Activated CD4-positive, alpha-beta T cell treated with anti-CD3 and anti-CD28 coated beads for 36 hours (primary cell): ENCODE measurements around the gene CCDC57. TPM values are rescaled to one million over a fixed set of nuclear protein-coding genes. Genes with fewer than 3 reads are reported as not detected.

Experiments
- ATAC-seq: fragments of 200-7000 bp; cut with Tn5 transposase; one replicate; pipeline ENCODE4 v1.10.0; 2021; ENCODE audit warnings: mild to moderate bottlenecking, moderate library complexity
- CTCF ChIA-PET: fragments of 350-600 bp; sonication (Branson Sonifier 250); formaldehyde crosslinking; loops from one replicate; lab custom pipeline; 2021; ENCODE audit warnings: antibody characterized with exemption; lab: Charles Lee
- POLR2A ChIA-PET: fragments of 350-600 bp; sonication (Branson Sonifier 250); formaldehyde crosslinking; loops from one replicate; lab custom pipeline; 2021; ENCODE audit warnings: antibody characterized with exemption, inconsistent platforms; lab: Charles Lee
- DNase-seq: peaks from one replicate; pipeline ENCODE4 v3.0.0-alpha.2; 2020
- H3K27ac Mint-ChIP-seq: one replicate; pipeline ENCODE4 v1.8.0; 2021; ENCODE audit warnings: mixed read lengths
- H3K27me3 Mint-ChIP-seq: one replicate; pipeline ENCODE4 v1.8.0; 2021; ENCODE audit warnings: mixed read lengths
- H3K36me3 Mint-ChIP-seq: one replicate; pipeline ENCODE4 v1.8.0; 2021; ENCODE audit warnings: low read depth, mixed read lengths
- H3K4me1 Mint-ChIP-seq: one replicate; pipeline ENCODE4 v1.8.0; 2021; ENCODE audit warnings: mixed read lengths
- H3K4me3 Mint-ChIP-seq: one replicate; pipeline ENCODE4 v1.8.0; 2021; ENCODE audit warnings: mild to moderate bottlenecking, moderate library complexity, mixed read lengths
- H3K9me3 Mint-ChIP-seq: one replicate; pipeline ENCODE4 v1.8.0; 2021; ENCODE audit warnings: low read depth, mixed read lengths
- intact Hi-C, 2 experiments: fragments of 100-400 bp; cut with DNase I in 1 of 2; cut with micrococcal nuclease in 1 of 2; formaldehyde crosslinking; loops; one replicate each; pipeline versions ENCODE4 v1.14.2 to v1.15.1; 2022 to 2024; cut with DNase I, micrococcal nuclease
- total RNA-seq, 2 experiments: library from RNA; stranded (reverse); gene quantifications; one replicate each; pipeline ENCODE4 v1.2.3, GENCODE V29; 2021

The CCDC57 gene
- total RNA-seq, 2 experiments from 2014 or later, result 41.6 to 43.8 TPM

DNA sequence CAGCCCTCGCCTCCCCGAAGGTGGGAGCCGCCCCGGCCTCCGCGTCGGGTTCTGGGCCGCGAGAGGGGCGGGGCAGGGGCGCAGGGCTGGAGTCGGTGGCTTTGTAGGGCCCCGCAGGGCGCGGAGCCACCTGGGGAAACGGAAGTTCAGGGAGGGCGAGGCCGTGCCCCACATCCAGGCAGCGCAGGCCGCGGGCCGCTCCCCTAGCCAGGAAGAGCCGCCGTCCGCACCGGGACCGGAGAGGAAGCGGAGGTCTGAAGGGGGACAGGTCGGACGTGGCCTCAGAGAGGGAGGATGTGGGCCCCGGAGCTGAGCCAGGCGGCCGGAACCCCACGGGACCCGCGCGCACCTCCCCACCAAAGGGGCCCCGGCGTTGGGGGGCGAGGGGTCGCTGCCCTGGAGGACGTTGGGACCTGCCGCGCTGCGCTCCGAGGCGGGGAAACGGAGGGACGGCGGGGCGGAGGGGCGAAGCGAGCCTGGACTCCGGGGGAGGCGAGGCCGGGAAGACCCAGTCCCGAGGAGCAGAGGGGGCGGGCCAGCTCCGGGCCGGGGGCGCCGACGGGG is 15.7 kb upstream of the CCDC57 start:
- H3K36me3 Mint-ChIP-seq, result peaks cover 6% of the 10 kb centered on the region
- CTCF ChIA-PET, result interaction anchor here (1.5 kb wide), 1 partner anchor 22 kb away, joined by 4 read pairs; no protein-coding TSS in a partner anchor
- H3K27ac Mint-ChIP-seq, result peak overlapping the region; percentile 81
- H3K4me3 Mint-ChIP-seq, result peak overlapping the region; percentile 78
- no peaks in the 10 kb centered on the region for H3K9me3 Mint-ChIP-seq
- DNase-seq (peak; percentile 80), ATAC-seq (peak; percentile 66)
- intact Hi-C loops, result loop anchor here in 1 of 2 experiments (1.0 to 2.0 kb wide), 5 partner anchors 16 to 191 kb away; partner anchors contain the start of genes CCDC57, DCXR and FASN
- POLR2A ChIA-PET, result interaction anchor here (1.3 to 1.7 kb wide), 2 partner anchors 9 to 13 kb away, joined by 4 read pairs; no protein-coding TSS in a partner anchor
- peaks cover 6% of the 10 kb centered on the region for H3K4me1 Mint-ChIP-seq
- no peaks in the 10 kb centered on the region for H3K27me3 Mint-ChIP-seq

DNA sequence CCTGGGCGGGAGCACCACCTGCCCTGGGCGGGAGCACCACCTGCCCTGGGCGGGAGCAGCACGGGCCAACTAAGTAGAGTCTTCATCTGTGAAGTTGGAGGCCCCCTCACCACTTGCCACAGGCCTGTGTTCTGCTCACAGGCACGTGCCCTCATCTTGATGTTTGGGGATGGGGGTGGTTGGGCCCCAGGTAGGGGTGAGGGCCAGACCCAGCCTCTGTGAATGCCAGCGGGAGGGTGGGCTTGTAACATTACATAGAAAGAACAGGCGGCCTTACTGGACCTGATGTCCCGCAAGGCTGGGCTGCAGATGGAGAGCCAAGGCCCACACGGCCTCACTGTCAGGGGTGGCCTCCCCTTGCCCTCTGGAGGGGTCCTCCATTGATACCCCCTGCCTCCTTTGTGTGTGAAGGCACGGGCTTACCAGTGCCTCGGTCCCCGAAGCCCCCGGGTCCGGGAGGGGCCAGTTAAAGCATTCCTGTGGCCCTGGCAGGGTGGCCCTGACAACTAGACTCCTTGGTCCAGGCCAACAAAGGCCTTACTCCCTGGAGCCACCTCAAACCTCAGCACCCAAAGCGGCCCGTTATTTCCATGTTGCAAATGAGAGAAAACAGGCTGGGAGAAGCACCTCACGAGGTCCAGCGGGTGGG is 15.1 kb upstream of the CCDC57 start:
- H3K27me3 Mint-ChIP-seq, result no peaks in the 10 kb centered on the region
- peak overlapping the region; percentile 60 for H3K27ac Mint-ChIP-seq
- CTCF ChIA-PET, result interaction anchor here (0.6 kb wide), 1 partner anchor 400 kb away, joined by 3 read pairs; no protein-coding TSS in a partner anchor
- ATAC-seq (no peak), DNase-seq (no peak)
- peak overlapping the region; percentile 78 for H3K4me3 Mint-ChIP-seq
- peaks cover 6% of the 10 kb centered on the region for H3K4me1 Mint-ChIP-seq
- H3K9me3 Mint-ChIP-seq, result no peaks in the 10 kb centered on the region
- peaks cover 6% of the 10 kb centered on the region for H3K36me3 Mint-ChIP-seq
- intact Hi-C loops, result loop anchor here in 1 of 2 experiments (1.0 to 2.0 kb wide), 5 partner anchors 15 to 190 kb away; partner anchors contain the start of genes CCDC57, DCXR and FASN
- POLR2A ChIA-PET, result no interaction called here

DNA sequence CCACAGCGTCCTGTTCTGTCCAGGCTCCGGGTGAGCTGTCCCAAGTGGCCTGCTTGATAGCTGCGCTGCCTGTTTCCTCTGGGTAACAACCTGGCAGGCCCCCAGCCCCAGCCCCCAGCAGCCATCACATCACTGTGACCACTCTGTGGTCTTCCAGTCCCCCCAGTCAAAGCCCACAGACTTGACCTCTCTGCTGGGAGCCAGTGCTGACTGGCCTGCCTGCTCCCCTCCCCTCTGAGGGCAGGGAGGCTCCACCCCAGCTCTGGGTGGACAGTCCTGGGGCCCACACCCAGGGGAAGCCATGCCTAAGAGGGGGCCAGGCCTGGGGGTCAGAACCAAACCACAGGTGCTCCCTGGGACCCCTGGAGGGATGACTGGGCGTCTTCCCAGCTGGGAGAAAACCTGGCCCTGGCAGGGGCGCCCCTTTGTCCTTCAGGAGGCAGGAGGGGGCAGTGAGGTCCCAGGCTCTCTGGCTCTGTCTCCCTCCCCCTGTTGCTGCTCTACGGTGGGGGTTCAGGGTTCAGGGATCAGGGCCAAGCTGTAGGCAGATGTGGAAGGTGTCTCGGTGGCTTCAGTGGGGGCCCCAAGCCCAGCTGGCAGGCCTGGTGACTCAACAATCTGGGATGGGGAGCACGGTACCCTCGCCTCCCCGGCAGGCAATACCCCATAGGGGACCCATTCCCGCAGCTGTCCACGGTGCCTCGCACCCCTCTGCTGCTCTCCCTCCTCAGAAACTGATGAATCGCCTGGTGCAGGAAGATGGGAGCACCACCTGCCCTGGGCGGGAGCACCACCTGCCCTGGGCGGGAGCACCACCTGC is 14.4 kb upstream of the CCDC57 start:
- Mint-ChIP-seq H3K27ac (no peak overlapping the region), H3K4me3 (no peak overlapping the region), H3K9me3 (no peaks in the 10 kb centered on the region), H3K27me3 (no peaks in the 10 kb centered on the region), H3K4me1 (peaks cover 6% of the 10 kb centered on the region), H3K36me3 (peaks cover 6% of the 10 kb centered on the region)
- intact Hi-C loops, result no loop called here
- CTCF ChIA-PET, result interaction anchor here (0.6 to 0.8 kb wide), 2 partner anchors 21 to 399 kb away, joined by 3 read pairs; no protein-coding TSS in a partner anchor
- ATAC-seq (no peak), DNase-seq (no peak)
- POLR2A ChIA-PET, result no interaction called here

DNA sequence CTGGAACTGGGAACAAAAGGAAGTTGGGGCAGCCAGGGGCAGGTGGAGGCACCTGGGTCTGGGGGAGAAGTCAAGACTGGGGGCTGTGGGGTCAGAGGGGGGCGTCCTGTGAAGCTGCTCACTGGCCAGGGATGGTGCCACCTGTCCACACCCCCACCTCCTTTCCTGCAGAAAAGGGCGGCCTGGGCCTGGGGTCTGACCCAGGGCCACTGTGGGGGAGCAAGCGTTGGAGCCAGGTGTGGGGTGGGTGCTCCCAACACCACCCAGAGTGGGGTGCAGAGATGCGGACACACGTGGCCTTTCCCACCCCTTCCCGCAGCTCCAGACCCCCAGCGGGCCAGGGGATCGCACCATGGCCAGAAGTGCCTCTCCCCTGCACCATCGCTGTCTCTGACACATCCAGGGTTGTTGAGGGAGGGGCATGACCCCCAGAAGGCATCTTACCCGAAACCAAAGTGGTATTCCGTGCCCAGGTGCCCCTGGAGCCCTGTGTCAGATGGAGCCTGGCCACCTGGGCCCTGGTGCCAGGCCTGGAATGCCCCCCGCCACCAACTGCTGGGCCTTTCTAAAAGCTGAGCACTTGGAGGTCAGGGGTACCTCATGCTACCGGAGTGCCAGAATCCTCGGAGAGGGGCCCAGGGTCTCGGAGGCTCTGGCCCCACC is 13.6 kb upstream of the CCDC57 start:
- DNase-seq (no peak), ATAC-seq (no peak)
- Mint-ChIP-seq H3K27me3 (no peaks in the 10 kb centered on the region), H3K27ac (no peak overlapping the region), H3K4me3 (no peak overlapping the region), H3K9me3 (no peaks in the 10 kb centered on the region), H3K4me1 (peaks cover 6% of the 10 kb centered on the region), H3K36me3 (peaks cover 6% of the 10 kb centered on the region)
- intact Hi-C loops, result no loop called here
- ChIA-PET POLR2A (no interaction called here), CTCF (interaction anchor here (0.8 kb wide), 1 partner anchor 20 kb away, joined by 3 read pairs; no protein-coding TSS in a partner anchor)

DNA sequence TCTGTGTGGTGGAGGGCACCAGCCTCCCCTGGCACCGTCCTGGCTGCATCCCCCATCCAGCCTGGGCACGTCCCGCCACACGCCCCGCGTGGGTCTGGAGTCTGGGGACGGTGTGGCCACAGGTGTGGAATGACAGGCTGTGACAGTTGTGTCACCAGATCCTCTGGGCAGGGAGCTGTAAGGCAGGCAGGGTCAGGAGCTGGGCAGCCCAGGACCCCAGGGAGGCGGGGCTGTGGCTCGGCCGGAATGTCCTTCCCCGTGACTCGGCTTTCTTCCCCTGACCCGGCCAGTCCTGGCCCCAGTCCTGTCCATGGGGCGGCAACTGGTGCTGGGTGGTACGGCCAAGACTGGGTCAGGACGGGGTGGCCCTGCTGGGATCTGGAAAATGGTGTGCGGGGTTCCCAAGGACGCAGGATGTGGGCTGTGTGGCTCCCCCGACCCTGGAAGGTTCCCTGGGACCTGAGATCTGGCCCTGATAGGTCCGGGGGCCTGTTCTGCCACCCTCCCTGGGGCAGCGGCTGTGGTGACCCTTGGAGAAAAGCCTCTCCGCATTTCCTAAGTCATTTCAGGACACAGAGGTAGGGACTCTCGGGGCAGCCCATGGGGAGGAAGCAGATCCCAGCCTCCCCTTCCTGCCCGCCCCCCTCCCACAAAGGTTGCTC is 12.9 kb upstream of the CCDC57 start:
- Mint-ChIP-seq H3K36me3 (peaks cover 6% of the 10 kb centered on the region), H3K9me3 (no peaks in the 10 kb centered on the region), H3K27ac (no peak overlapping the region), H3K27me3 (no peaks in the 10 kb centered on the region), H3K4me1 (peaks cover 6% of the 10 kb centered on the region), H3K4me3 (no peak overlapping the region)
- ATAC-seq (no peak), DNase-seq (no peak)
- ChIA-PET POLR2A (no interaction called here), CTCF (no interaction called here)
- intact Hi-C loops, result no loop called here

DNA sequence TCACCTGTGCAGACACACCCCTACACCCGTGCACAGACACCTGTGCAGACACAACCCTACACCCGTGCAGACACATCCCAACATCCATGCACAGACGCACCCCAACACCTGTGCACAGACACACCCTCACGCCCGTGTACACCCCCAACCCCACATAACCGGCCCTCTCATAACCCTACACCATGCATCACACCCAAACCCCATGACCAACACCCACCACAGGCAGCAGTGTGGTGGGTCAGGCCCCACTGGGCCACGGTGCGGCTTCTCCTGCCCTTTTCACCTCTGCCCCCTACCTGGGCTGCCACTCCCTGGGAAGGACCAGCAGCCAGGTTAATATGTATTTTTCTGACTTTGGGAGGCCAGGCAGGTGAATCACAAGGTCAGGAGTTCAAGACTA is 12.0 kb upstream of the CCDC57 start:
- CTCF ChIA-PET, result no interaction called here
- DNase-seq (no peak), ATAC-seq (no peak)
- H3K4me1 Mint-ChIP-seq, result peaks cover 2% of the 10 kb centered on the region
- H3K27me3 Mint-ChIP-seq, result no peaks in the 10 kb centered on the region
- intact Hi-C loops, result no loop called here
- POLR2A ChIA-PET, result no interaction called here
- H3K4me3 Mint-ChIP-seq, result no peak overlapping the region
- H3K27ac Mint-ChIP-seq, result no peak overlapping the region
- no peaks in the 10 kb centered on the region for H3K36me3 Mint-ChIP-seq
- H3K9me3 Mint-ChIP-seq, result no peaks in the 10 kb centered on the region

DNA sequence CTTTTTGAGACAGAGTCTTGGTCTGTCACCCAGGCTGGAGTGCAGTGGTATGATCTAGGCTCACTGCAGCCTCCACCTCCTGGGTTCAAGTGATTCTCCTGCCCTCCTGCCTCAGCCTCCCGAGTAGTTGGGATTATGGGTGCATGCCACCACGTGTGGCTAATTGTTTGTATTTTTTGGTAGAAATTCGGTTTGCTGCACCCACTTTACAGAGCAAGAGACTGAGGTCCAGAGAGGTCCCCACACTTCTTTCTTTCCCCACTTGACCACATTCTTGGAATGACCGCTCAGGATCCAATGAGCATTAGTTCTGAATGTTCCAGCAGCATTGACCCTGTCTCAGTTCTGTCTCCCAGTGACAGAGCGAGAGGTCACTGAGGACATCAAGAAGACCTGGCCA is 10.9 kb upstream of the CCDC57 start:
- no peak for ATAC-seq
- no peak for DNase-seq
- Mint-ChIP-seq H3K4me1 (peaks cover 2% of the 10 kb centered on the region), H3K9me3 (no peaks in the 10 kb centered on the region), H3K4me3 (peak overlapping the region; percentile 11), H3K36me3 (no peaks in the 10 kb centered on the region), H3K27me3 (no peaks in the 10 kb centered on the region), H3K27ac (no peak overlapping the region)
- CTCF ChIA-PET, result no interaction called here
- POLR2A ChIA-PET, result no interaction called here
- intact Hi-C loops, result no loop called here

DNA sequence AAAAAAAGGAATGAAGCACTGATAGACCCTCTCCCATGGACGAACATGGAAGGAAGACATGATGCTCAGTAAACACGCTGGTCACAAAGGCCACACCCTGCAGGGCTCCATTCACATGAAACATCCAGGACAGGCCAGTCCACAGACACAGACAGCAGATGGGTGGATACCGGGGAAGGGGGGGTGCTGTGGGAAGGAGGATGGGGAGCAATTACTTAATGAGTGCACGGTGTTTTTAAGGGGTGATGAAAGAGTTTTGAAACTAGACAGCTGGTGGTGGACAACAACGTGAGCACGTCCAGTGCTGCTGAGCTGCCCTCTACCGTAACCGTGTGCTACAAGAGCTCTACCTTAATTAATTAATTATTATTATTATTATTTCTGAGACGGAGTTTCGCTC is 10.2 kb upstream of the CCDC57 start:
- no peak for ATAC-seq
- intact Hi-C loops, result no loop called here
- Mint-ChIP-seq H3K36me3 (no peaks in the 10 kb centered on the region), H3K4me3 (no peak overlapping the region), H3K27ac (no peak overlapping the region), H3K4me1 (peaks cover 2% of the 10 kb centered on the region), H3K27me3 (no peaks in the 10 kb centered on the region), H3K9me3 (no peaks in the 10 kb centered on the region)
- ChIA-PET POLR2A (no interaction called here), CTCF (no interaction called here)
- DNase-seq, result no peak

DNA sequence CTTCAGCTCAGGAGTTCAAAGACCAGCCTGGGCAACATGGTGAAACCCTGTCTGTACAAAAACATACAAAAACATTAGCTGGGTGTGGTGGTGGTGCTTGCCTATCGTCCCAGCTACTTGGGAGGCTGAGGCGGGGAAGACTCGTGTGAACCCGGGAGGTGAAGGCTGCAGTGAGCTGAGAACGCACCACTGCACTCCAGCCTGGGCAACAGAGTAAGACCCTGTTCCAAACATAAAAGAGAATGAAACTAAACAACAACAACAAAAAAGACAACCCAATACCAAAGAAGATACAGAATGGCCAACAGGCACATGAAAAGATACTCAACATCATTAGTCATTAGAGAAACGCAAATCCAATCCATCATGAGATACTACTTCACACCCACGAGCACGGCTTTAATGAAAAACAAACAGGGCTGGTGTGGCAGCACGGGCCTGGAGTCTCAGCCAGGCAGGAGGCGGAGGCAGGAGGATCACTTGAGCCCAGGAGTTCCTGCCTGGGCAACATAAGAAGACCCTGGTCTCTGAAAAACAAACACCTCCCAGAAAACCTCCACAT is 8.8 kb upstream of the CCDC57 start:
- ATAC-seq (no peak), DNase-seq (no peak)
- Mint-ChIP-seq H3K36me3 (no peaks in the 10 kb centered on the region), H3K4me1 (peaks cover 6% of the 10 kb centered on the region), H3K9me3 (no peaks in the 10 kb centered on the region), H3K27ac (no peak overlapping the region), H3K4me3 (no peak overlapping the region), H3K27me3 (no peaks in the 10 kb centered on the region)
- ChIA-PET CTCF (interaction anchor here (0.6 to 1.6 kb wide), 5 partner anchors 14 to 192 kb away, joined by 3 to 5 read pairs (median 3); no protein-coding TSS in a partner anchor), POLR2A (no interaction called here)
- intact Hi-C loops, result no loop called here

DNA sequence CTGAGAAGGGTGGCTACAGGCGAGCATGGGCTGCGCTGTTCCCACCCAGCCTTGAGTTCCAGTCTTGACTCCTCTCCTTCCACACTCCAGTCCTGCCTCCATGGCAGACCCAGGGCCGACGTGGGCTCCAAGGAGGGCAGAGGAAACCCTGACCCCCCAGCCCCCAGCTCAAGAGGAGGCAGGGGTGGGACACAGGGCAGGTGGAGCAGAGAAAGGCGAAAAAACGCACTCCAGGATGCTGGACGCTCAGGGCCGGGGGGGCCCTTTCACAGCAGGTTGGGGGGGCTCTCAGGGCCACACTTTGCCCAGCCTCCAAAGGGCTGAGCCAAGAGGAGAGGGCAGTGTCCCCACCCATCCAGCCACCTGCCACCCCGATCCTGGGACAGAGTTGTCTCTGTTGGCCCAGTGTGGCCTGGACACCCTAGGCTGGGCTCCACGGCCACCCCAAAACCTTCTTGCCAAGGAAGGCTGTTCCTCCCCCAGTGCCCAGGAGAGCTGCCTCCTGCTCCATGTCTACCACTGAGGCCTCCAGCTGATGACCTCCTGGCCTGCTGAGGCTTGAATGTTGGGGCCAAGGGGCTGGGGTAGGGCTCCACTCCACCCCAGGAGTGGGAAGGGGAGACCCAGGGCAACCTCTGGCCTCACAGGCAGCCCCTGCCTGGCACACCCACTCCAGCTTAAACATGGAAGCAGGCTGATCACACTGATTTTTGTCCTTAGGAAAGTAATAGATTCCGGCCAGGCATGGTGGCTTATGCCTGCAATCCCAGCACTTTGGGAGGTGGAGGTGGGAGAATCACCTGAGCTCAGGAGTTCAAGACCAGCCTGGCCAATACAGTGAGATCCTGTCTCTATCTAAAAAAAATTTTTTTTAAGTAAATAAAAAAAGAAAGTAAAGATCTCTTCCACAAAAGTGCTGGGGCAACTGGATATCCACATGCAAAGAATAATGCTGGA is 7.4 kb upstream of the CCDC57 start:
- intact Hi-C loops, result no loop called here
- DNase-seq (no peak), ATAC-seq (no peak)
- POLR2A ChIA-PET, result no interaction called here
- H3K36me3 Mint-ChIP-seq, result no peaks in the 10 kb centered on the region
- H3K4me3 Mint-ChIP-seq, result no peak overlapping the region
- peaks cover 16% of the 10 kb centered on the region for H3K4me1 Mint-ChIP-seq
- H3K27me3 Mint-ChIP-seq, result no peaks in the 10 kb centered on the region
- no peaks in the 10 kb centered on the region for H3K9me3 Mint-ChIP-seq
- H3K27ac Mint-ChIP-seq, result no peak overlapping the region
- CTCF ChIA-PET, result interaction anchor here (1.5 to 1.6 kb wide), 2 partner anchors 15 to 16 kb away, joined by 4 to 5 read pairs; no protein-coding TSS in a partner anchor
